NT2/D1 (cell line): ENCODE results near the gene CD2BP2.

Experiments used
- SUZ12 ChIP-seq: IDR thresholded peaks from 2 replicates; pipeline ENCODE4 v1.6.1; 2011; ENCODE audit not compliant: insufficient read length, insufficient read depth; ENCODE audit errors: extremely low read depth
- ZNF274 ChIP-seq: IDR thresholded peaks from 2 replicates; pipeline ENCODE4 v1.6.1; 2011; ENCODE audit warnings: mild to moderate bottlenecking, low read depth, low read length

DNA sequence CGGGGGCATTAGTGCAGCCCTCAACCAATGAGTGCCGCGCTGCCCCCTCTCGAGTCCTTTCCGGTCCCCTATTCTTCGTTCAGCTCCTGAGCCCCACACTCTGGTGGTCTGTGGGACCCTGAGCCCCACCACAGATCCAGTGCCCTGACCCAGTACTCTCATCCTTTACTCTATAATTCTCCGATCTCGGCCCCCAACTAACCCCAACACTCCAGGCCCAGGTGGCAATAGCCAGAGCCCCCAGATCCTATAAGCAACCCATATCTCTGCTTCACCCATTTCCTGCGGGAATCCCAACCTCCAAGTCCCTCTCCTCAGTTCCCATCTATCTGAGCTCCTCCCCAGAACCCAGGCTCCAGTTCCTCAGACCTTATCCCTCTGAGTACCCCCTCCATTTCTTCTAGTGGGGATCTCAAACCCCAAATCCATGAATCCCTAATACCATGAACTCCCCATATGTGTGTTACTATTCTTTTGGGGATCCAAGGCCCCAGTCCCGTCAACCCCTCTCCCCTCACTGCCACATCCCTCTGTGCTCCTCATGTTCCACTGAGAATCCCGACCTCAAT, 16.2 kb upstream of the CD2BP2 start:
- no peak for TF ChIP-seq ZNF274
- no peak for TF ChIP-seq SUZ12
